GM19438 (cell line): ENCODE data around the gene CDCA5.

ENCODE experiments used
- ATAC-seq: cut with Tn5 transposase; IDR thresholded peaks from one replicate; pipeline ENCODE4 v1.9.1; 2021; ENCODE audit warnings: low read depth; ENCODE audit not compliant: unreplicated experiment

Gene CDCA5

GRCh38 chr11:65078786-65079342, 5.0 kb downstream of the CDCA5 start:
- no peak for ATAC-seq

- no peak for ATAC-seq
These were observed 5.7 kb downstream of the CDCA5 start for GRCh38 chr11:65078151-65078550.

- ATAC-seq = no peak
These were observed 6.4 kb downstream of the CDCA5 start for GRCh38 chr11:65077451-65077850.

DNA sequence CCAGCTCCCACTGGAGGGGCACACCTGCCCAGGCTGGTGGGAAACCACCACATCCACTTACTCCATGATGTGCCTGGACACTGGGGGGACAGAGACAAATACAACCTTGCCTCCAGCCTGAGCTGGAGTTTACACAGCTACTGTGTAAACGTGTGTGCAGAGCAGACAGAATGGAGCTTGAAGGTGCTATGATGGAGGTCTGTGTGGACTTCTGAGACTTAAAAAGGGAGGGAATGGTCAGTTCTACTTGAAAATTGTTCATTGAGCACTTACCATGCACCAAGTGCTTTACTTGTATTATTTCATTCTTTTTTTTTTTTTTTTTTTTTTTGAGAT, 11.2 kb downstream of the CDCA5 start:
- ATAC-seq = no peak

GRCh38 chr11:65071907-65072630, 11.8 kb downstream of the CDCA5 start:
- no peak for ATAC-seq

DNA sequence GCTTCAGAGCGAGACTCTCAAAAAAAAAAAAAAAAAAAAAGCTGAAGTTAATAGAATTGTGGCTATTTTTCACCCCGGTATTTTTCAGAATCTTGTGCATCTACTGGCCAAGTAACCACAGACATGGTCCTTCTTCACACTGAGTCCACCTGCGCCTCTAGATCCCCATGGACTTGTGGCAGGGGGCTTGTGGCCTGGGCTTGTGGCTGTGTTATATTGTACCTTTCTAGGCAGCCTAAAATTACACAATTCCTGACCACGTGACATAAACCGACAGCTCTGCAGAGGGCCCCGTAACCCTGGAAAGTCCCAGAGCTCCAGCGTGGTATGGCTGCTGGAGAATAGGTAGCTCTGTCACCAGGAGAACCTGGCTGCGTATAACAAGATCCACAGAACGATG, 14.6 kb downstream of the CDCA5 start:
- ATAC-seq = no peak

DNA sequence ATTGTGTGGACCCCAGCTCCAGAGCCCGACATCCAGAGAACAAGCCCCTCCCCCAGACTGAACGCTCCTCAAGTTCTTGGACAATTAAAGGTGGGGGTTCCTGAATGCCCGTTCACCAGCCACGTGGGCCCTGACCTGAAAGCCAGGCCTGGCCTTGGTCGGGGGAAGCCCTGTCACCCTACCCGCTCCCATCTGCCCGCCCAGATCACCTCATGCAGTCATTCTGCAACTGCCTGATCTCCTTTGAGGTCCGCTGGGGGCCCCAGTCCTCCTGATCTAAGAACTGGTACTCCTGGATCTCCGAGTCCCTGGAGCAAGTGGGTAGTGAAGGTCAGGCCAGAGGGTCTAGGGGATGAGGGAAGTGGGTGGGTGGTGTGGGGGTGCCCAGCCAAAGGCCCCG, 16.4 kb downstream of the CDCA5 start:
- ATAC-seq = no peak

DNA sequence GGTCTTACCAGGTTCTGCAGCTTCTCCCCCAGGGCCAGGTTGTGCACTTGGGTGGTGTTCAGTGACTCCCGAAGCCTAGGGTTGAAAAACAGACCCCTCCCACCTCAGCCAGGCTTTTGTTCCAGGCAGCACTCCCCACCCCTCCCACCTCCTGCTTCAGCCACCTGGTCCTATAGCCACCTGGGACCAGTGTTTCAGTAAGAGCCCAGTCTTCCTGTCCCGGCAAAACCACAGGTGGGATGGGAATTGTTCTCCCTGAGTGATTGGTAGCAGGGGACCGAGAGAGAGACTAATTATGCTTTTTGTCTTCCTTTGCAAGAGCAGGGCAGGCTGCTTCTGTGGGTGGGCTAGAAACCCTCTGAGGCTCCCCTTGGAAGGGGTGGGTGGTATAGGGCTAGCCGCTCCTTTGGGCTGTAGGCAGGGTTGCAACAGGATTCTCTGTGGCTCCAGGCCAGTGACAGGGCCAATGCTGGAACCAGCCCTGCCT, 17.0 kb downstream of the CDCA5 start:
- ATAC-seq = no peak

DNA sequence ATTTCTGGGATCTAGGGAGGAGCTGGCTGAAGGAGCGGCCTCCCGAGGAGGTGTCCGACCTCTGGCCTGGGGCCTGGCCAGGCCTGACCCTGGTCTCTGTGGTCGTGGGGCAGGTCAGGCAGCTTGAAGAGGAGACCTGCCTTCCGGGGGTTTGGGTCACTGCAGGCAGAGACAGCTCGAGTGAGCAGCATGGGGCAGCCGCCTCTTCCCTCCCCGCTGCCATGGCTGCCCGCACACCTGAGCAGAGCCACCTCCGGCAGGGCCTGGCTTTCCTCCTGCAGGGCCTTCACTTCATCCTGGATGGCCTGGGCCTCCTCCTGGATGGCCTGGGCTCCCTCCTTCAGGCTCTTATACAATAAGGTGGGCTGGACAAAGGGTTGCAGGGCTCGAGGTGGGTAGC, 17.5 kb downstream of the CDCA5 start:
- ATAC-seq = no peak

- ATAC-seq = no peak
These were observed 18.0 kb downstream of the CDCA5 start for GRCh38 chr11:65065851-65066250.

GRCh38 chr11:65064847-65065240, 19.0 kb downstream of the CDCA5 start:
- no peak for ATAC-seq

DNA sequence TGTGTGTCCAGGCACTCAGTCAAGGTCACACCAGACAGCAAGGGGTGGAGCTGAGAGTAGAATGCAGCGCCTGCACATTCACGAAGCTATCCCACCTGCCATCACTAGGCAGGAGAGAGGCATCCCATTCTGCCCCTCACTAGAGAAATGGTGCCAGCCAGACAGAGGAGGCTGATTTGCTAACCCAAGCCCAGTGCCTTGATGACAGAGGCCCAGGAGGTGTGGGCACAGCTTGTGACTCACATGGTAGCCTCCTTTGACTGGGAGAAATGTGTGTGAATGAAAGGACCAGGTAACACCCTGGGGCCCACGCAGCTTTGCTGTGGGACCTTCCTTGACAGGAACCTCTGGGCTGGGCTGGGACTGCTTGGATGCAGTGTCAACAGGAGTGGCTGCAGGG, 20.3 kb downstream of the CDCA5 start:
- no peak for ATAC-seq

- ATAC-seq = no peak
These were observed 22.9 kb downstream of the CDCA5 start for GRCh38 chr11:65060913-65061408.

GRCh38 chr11:65059959-65060824, 23.6 kb downstream of the CDCA5 start:
- ATAC-seq = no peak

GRCh38 chr11:65059523-65059922, 24.3 kb downstream of the CDCA5 start:
- ATAC-seq = no peak

DNA sequence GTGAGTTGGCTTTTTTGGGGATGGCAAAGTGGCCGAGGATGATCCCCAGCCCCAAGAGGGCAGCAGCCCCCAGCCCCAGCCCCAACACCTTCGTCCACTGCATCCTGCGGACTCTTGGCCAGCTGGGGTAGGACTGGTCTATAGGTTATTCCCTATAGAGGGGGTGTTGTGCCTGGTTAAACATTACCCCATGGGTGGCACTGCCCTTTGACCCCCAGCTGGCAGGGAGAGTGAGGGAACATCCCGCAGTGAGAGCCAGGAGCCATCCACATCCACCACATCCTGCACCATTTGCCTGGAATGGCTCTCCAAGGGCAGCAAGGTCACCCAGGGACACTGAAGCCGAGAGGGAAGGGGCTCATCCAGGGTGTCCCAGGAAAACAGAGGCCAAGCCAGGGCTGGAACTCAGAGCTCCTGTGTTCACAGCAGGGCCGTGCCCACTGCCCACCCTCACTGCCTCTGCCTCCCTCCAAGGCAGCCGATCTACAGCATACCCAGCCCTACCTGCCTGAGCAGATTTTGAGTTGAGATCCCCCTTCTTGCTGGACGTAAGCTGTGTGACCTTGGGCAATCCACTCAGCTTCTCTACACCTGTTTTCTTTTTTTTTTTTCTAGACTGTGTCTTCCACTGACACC, 25.3 kb downstream of the CDCA5 start, which contains the start of gene NAALADL1:
Gene NAALADL1 (minus strand): TSS at position 135 of the 636 bp plus-strand sequence. CDS start 32 bp downstream, at position 103.
- no peak for ATAC-seq

DNA sequence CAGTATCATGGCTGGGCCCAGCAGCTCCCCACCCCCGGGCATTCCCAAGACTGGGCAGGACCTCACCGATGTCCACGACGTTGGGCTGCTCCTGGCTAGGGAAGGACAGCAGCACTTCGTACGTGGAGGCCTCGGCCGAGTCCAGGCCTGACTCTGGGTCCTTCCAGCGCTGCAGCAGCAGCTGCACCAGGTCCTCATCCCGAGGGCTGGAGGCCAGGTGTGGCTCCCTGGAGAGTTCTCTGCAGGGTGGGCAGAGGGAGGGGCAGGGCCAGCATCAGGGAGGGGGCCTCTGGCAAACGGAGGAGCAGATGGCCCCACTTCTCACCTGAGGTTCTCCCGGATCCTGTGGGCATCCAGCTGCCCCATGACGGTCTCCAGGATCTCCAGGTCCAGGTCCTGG, 25.8 kb downstream of the CDCA5 start:
- no peak for ATAC-seq

DNA sequence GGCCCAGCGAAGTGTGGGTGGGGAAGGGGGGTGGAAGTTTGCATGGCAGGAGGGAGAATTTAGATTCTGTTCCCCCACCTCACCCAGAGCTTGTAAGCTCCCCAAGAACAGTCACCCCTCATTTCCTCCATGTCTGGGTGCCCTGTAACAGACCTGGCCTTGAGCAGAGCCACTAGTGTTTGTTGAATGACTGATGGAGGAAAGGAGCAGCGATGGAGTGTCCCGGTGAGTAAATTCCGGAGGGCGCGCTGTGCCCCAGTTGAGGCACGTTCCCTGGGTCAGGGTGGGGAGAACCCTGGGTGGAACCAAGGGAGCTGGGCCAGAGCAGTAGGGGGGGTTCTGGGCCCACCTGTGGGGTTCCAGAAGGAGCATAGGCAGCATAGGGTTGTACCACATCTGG, 26.3 kb downstream of the CDCA5 start:
- no peak for ATAC-seq

- ATAC-seq = no peak
These were observed 26.8 kb downstream of the CDCA5 start for GRCh38 chr11:65056999-65057398.

DNA sequence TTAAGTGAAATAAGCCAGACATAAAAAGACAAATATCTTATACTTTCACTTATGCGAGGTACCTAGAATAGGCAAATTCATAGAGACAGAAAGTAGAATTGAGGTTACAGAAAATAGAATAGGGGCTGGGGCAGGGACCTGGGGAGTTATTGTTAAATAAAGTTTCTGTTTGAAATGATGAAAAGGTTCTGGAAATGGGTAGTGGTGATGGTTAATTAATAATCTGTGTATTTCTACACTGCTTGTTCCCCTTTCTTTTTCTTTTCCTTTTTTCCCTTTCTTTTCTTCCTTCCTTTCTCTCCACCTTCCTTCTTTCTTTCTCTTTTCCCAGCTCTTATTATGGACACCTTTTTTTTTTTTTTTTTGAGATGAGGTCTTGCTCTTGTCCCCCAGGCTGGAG, 28.3 kb downstream of the CDCA5 start:
- no peak for ATAC-seq
